ENCODE data around the gene SGCD. TPM values are rescaled to one million over a fixed set of nuclear protein-coding genes. Genes with fewer than 3 reads are reported as not detected.

SGCD gene
- total RNA-seq, 1 donor = 11.7 TPM

GRCh38 chr5:156529892-156530291 lies 202.9 kb downstream of the SGCD start:
- H3K4me3 ChIP-seq (ENCODE audit: low read depth, low read length) = no peak overlapping the region
- DNase-seq (ENCODE audit: low read depth) = no peak
- no peak for TF ChIP-seq CTCF (IDR thresholded peaks at IDR 0.05; ENCODE audit: insufficient read depth, low read length)

- no peak for TF ChIP-seq CTCF (IDR thresholded peaks at IDR 0.05; ENCODE audit: insufficient read depth, low read length)
- DNase-seq (ENCODE audit: low read depth) = no peak
- no peak overlapping the region for H3K4me3 ChIP-seq (ENCODE audit: low read depth, low read length)
These were observed 204.2 kb downstream of the SGCD start for GRCh38 chr5:156531199-156531598.

GRCh38 chr5:156532921-156533320 lies 206.0 kb downstream of the SGCD start:
- no peak overlapping the region for H3K4me3 ChIP-seq (ENCODE audit: low read depth, low read length)
- no peak for DNase-seq (ENCODE audit: low read depth)
- no peak for TF ChIP-seq CTCF (IDR thresholded peaks at IDR 0.05; ENCODE audit: insufficient read depth, low read length)

GRCh38 chr5:156534085-156534484 lies 207.1 kb downstream of the SGCD start:
- no peak for DNase-seq (ENCODE audit: low read depth)
- no peak for TF ChIP-seq CTCF (IDR thresholded peaks at IDR 0.05; ENCODE audit: insufficient read depth, low read length)
- no peak overlapping the region for H3K4me3 ChIP-seq (ENCODE audit: low read depth, low read length)

GRCh38 chr5:156534906-156535485 lies 208.0 kb downstream of the SGCD start:
- TF ChIP-seq CTCF (IDR thresholded peaks at IDR 0.05; ENCODE audit: insufficient read depth, low read length) = no peak
- DNase-seq (ENCODE audit: low read depth) = peak; percentile 17
- H3K4me3 ChIP-seq (ENCODE audit: low read depth, low read length) = no peak overlapping the region

- H3K4me3 ChIP-seq (ENCODE audit: low read depth, low read length) = no peak overlapping the region
- no peak for DNase-seq (ENCODE audit: low read depth)
- TF ChIP-seq CTCF (IDR thresholded peaks at IDR 0.05; ENCODE audit: insufficient read depth, low read length) = no peak
These were observed 213.5 kb downstream of the SGCD start for GRCh38 chr5:156540491-156540890.

GRCh38 chr5:156541582-156541981 lies 214.6 kb downstream of the SGCD start:
- no peak overlapping the region for H3K4me3 ChIP-seq (ENCODE audit: low read depth, low read length)
- no peak for DNase-seq (ENCODE audit: low read depth)
- TF ChIP-seq CTCF (IDR thresholded peaks at IDR 0.05; ENCODE audit: insufficient read depth, low read length) = no peak
